ENCODE measurements around the gene TCTN2.

DNA sequence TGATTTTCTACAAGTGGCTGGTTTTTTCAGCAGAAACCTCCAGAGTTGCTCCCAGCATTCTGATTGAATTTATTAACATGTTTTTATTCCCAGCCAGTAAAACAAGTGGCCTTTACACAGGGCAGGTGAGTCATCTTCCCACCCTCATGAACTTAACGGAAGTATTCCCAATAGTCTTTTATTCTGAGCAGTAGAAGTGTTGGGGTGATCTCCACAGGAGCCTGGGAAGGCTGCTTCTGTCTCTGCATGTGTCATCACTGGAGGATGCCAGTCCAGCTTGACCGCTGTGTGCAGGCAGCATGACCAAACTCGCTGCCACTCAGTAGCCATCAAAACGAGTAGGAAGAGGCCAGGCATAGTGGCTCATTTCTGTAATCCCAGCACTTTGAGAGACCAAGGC, 77.7 kb downstream of the TCTN2 start:
- TF ChIP-seq EZH2 (IDR thresholded peaks at IDR 0.05; ENCODE audit: borderline replicate concordance, insufficient read depth, low read depth, low read length, poor library complexity, severe bottlenecking) = no peak
- TF ChIP-seq, protein P1, sequence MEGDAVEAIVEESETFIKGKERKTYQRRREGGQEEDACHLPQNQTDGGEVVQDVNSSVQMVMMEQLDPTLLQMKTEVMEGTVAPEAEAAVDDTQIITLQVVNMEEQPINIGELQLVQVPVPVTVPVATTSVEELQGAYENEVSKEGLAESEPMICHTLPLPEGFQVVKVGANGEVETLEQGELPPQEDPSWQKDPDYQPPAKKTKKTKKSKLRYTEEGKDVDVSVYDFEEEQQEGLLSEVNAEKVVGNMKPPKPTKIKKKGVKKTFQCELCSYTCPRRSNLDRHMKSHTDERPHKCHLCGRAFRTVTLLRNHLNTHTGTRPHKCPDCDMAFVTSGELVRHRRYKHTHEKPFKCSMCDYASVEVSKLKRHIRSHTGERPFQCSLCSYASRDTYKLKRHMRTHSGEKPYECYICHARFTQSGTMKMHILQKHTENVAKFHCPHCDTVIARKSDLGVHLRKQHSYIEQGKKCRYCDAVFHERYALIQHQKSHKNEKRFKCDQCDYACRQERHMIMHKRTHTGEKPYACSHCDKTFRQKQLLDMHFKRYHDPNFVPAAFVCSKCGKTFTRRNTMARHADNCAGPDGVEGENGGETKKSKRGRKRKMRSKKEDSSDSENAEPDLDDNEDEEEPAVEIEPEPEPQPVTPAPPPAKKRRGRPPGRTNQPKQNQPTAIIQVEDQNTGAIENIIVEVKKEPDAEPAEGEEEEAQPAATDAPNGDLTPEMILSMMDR (IDR thresholded peaks at IDR 0.05) = no peak
